Mucosa of rectum (tissue), 2 donors: ENCODE measurements around the gene TEX9.

ENCODE experiments used
- H3K27ac ChIP-seq, 2 donors: one replicate each; pipeline ENCODE4 v1.7.0; 2013; ENCODE audit warnings: inconsistent platforms in 2 of 2, low read depth in 2 of 2, low read length in 2 of 2
- H3K27me3 ChIP-seq, 2 donors: one replicate each; pipeline ENCODE4 v1.7.0; 2013; ENCODE audit warnings: low read length in 2 of 2; ENCODE audit not compliant: control insufficient read depth in 2 of 2, insufficient read depth in 2 of 2
- H3K36me3 ChIP-seq, 2 donors: one replicate each; pipeline ENCODE4 v1.7.0; 2013; ENCODE audit warnings: low read length in 2 of 2; ENCODE audit not compliant: control insufficient read depth in 2 of 2, insufficient read depth in 2 of 2
- H3K4me1 ChIP-seq, 2 donors: one replicate each; pipeline ENCODE4 v1.7.0; 2013; ENCODE audit warnings: low read length in 2 of 2, mild to moderate bottlenecking in 1 of 2; ENCODE audit not compliant: control insufficient read depth in 2 of 2, insufficient read depth in 2 of 2
- H3K4me3 ChIP-seq, 2 donors: one replicate each; pipeline ENCODE4 v1.7.0; 2013; ENCODE audit warnings: low read length in 2 of 2
- H3K9ac ChIP-seq, 2 donors: one replicate each; pipeline ENCODE4 v1.7.0; 2013; ENCODE audit warnings: low read length in 2 of 2, low read depth in 1 of 2, mild to moderate bottlenecking in 1 of 2
- H3K9me3 ChIP-seq, 2 donors: one replicate each; pipeline ENCODE4 v1.7.0; 2013; ENCODE audit warnings: low read length in 2 of 2; ENCODE audit not compliant: control insufficient read depth in 2 of 2
- donor health status: healthy.
- donor health status: Normal muscosa, but diverticular disease.

TEX9 gene

DNA sequence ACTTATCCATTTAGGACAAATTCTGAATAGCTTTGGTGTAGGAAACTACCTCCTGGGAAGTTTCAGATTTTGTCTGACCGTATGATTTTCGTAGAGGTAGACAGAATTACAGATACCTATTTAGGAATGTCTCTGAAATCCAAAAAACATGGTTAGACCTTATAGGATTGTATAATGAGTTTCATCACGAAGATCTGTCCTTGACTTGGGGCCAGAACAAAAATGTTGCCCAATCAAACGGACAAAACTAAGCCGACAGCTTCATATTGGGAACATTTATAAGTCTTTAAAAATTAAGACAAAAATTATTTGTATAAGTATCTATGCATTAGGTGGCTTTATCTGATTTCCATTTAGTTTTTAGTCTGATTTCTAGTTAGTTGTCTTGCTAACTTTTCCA lies 67.1 kb downstream of the TEX9 start:
- Histone ChIP-seq H3K9me3 (no peaks in the 10 kb centered on the region), H3K27ac (no peak overlapping the region), H3K36me3 (no peaks in the 10 kb centered on the region), H3K9ac (no peak overlapping the region), H3K27me3 (no peaks in the 10 kb centered on the region), H3K4me3 (no peak overlapping the region), H3K4me1 (no peaks in the 10 kb centered on the region)

GRCh38 chr15:56440214-56440770 lies 75.1 kb downstream of the TEX9 start:
- Histone ChIP-seq H3K27ac (no peak overlapping the region), H3K36me3 (no peaks in the 10 kb centered on the region), H3K9me3 (no peaks in the 10 kb centered on the region), H3K27me3 (no peaks in the 10 kb centered on the region), H3K4me1 (no peaks in the 10 kb centered on the region), H3K4me3 (no peak overlapping the region), H3K9ac (no peak overlapping the region)

DNA sequence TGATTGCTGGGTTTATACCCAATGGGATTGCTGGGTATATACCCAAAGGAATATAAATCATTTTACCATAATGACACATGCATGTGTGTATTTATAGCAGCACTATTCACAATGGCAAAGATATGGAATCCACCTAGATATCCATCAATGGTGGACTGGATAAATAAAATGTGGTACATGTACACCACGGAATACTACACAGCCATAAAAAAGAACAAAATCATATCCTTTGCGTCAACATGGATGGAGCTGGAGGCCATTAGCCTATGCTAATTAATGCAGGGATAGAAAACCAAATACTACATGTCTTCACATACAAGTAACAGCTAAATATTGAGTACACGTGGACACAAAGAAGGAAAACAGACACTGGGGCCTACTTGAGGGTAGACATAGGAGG lies 77.1 kb downstream of the TEX9 start:
- Histone ChIP-seq H3K27ac (no peak overlapping the region), H3K4me1 (no peaks in the 10 kb centered on the region), H3K4me3 (no peak overlapping the region), H3K9ac (no peak overlapping the region), H3K9me3 (no peaks in the 10 kb centered on the region), H3K27me3 (no peaks in the 10 kb centered on the region), H3K36me3 (no peaks in the 10 kb centered on the region)

DNA sequence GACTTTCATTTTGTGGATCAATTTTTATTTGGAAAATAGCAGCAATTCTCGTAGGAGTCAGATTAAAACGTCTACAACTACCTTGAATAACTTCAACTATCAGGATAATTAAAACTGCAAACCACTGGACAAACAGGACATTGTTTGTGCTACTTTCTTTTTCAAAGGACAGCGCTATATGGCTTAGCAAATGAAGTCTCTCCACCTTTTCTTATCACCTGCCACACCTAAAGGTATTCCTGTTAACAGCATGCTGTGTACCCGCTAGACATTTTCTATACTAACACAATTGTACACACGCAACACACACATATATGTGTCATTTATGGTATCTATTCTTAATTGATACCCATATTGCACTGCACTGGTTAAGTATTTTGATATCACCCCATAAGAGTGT lies 80.5 kb downstream of the TEX9 start:
- Histone ChIP-seq H3K4me1 (no peaks in the 10 kb centered on the region), H3K9ac (no peak overlapping the region), H3K27me3 (no peaks in the 10 kb centered on the region), H3K36me3 (no peaks in the 10 kb centered on the region), H3K27ac (no peak overlapping the region), H3K4me3 (no peak overlapping the region), H3K9me3 (no peaks in the 10 kb centered on the region)

GRCh38 chr15:56454836-56455235 lies 89.6 kb downstream of the TEX9 start:
- H3K27me3 ChIP-seq = no peaks in the 10 kb centered on the region
- H3K9me3 ChIP-seq = no peaks in the 10 kb centered on the region
- no peak overlapping the region for H3K9ac ChIP-seq
- H3K36me3 ChIP-seq = no peaks in the 10 kb centered on the region
- H3K4me1 ChIP-seq = no peaks in the 10 kb centered on the region
- no peak overlapping the region for H3K27ac ChIP-seq
- H3K4me3 ChIP-seq = no peak overlapping the region

DNA sequence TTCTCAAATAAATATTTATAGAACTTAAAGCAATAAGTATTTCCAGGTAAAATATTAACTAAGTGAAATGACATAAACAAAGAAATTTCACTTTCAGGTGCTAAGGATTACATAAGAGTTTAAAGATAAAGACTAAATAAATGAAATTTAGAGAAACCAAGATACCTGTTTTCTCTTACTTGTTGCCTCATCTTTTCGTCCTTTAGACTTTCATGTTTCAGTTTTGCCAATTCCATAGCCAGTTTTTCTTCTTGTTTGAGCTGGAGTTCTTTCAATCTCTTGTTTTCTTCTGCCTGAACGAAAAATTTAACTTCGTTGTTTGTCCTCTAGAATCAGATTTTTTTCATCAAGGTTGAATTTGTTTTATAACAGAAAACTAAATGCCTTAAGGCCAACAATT lies 91.0 kb downstream of the TEX9 start:
- no peak overlapping the region for H3K4me3 ChIP-seq
- H3K36me3 ChIP-seq = no peaks in the 10 kb centered on the region
- H3K27me3 ChIP-seq = no peaks in the 10 kb centered on the region
- no peak overlapping the region for H3K27ac ChIP-seq
- no peaks in the 10 kb centered on the region for H3K9me3 ChIP-seq
- no peaks in the 10 kb centered on the region for H3K4me1 ChIP-seq
- H3K9ac ChIP-seq = no peak overlapping the region

GRCh38 chr15:56459096-56459495 lies 93.9 kb downstream of the TEX9 start:
- Histone ChIP-seq H3K27ac (no peak overlapping the region), H3K27me3 (no peaks in the 10 kb centered on the region), H3K9ac (no peak overlapping the region), H3K36me3 (no peaks in the 10 kb centered on the region), H3K4me1 (no peaks in the 10 kb centered on the region), H3K9me3 (no peaks in the 10 kb centered on the region), H3K4me3 (no peak overlapping the region)

GRCh38 chr15:56460071-56460470 lies 94.8 kb downstream of the TEX9 start:
- H3K27ac ChIP-seq = no peak overlapping the region
- no peaks in the 10 kb centered on the region for H3K36me3 ChIP-seq
- H3K27me3 ChIP-seq = no peaks in the 10 kb centered on the region
- H3K4me3 ChIP-seq = no peak overlapping the region
- no peaks in the 10 kb centered on the region for H3K9me3 ChIP-seq
- H3K9ac ChIP-seq = no peak overlapping the region
- H3K4me1 ChIP-seq = peaks cover 6 to 7% of the 10 kb centered on the region in 2 donors

GRCh38 chr15:56460947-56461346 lies 95.7 kb downstream of the TEX9 start:
- Histone ChIP-seq H3K9me3 (no peaks in the 10 kb centered on the region), H3K27ac (no peak overlapping the region), H3K4me1 (peaks cover 8 to 10% of the 10 kb centered on the region in 2 donors), H3K27me3 (no peaks in the 10 kb centered on the region), H3K36me3 (no peaks in the 10 kb centered on the region), H3K4me3 (no peak overlapping the region), H3K9ac (no peak overlapping the region)

GRCh38 chr15:56464893-56465520 lies 99.8 kb downstream of the TEX9 start, which contains the start of gene MNS1:
TSS of gene MNS1 (minus strand) at chr15:56465137. CDS start at chr15:56464972, 165 bp downstream.
- H3K27me3 ChIP-seq = no peaks in the 10 kb centered on the region
- H3K4me3 ChIP-seq = peak within 1 kb of the TSS; percentile 79 to 88
- H3K36me3 ChIP-seq = no peaks in the 10 kb centered on the region
- H3K9ac ChIP-seq = peak within 1 kb of the TSS; percentile 58 to 61
- no peak within 1 kb of the TSS for H3K27ac ChIP-seq
- peaks cover 8 to 10% of the 10 kb centered on the region in 2 donors for H3K4me1 ChIP-seq
- no peaks in the 10 kb centered on the region for H3K9me3 ChIP-seq
